Measurements from ENCODE around the gene SLC25A34. TPM values are rescaled to one million over a fixed set of nuclear protein-coding genes. Genes with fewer than 3 reads are reported as not detected.
A peak's percentile ranks its signal among the peaks of the same experiment; 100 is the strongest.

The SLC25A34 gene
- total and polyA plus RNA-seq, 2 of the 13 experiments (the other 11 are each of a cell fraction or from before 2014, with no cell fraction given): 0.13 to 0.18 TPM

DNA sequence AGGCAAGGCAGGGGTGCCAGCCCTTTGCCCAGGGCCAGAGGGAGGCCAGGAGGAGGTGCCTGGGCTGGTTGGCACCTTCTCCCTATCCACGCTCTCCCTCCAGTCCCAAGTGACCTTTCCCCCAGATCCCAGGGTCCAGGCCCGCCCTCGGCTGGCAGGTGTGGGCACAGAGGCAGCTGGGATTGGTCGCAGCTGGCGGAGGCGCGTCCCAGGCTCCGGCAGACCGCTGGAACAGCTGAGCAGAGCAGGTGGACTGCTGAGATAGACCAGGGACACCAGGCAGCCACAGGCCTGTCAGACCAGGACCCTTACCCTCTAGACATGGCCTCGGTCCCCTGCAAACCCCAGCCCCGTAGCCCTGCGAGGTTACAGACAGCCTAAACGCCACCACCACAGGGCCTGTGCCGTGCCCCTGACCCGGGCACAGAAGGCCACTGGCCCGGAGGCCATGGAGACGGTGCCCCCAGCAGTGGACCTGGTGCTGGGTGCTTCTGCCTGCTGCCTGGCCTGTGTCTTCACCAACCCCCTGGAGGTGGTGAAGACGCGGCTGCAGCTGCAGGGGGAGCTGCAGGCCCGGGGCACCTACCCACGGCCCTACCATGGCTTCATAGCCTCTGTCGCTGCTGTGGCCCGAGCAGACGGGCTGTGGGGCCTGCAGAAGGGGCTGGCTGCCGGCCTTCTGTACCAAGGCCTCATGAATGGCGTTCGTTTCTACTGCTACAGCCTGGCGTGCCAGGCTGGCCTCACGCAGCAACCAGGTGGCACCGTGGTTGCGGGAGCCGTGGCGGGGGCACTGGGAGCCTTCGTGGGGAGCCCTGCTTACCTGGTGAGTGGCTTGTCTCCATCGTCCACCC is at the start of gene SLC25A34 (continued):
- TF ChIP-seq ZBTB44 (CRISPR knock-in tag; IDR thresholded peaks at IDR 0.05) (no peak), HNRNPL (IDR thresholded peaks at IDR 0.05; ENCODE audit: low read depth, low read length) (peak; percentile 91), ZNF773 (CRISPR knock-in tag; IDR thresholded peaks at IDR 0.05; ENCODE audit: borderline replicate concordance) (no peak), HNF4G (IDR thresholded peaks at IDR 0.05; ENCODE audit: borderline replicate concordance, low read depth, low read length) (peak; percentile 25; the same call in 1 of the 2 replicates), HNF4G (CRISPR knock-in tag; IDR thresholded peaks at IDR 0.05; ENCODE audit: borderline replicate concordance, low read depth) (no peak), HDAC1 (CRISPR knock-in tag; IDR thresholded peaks at IDR 0.05) (peak; percentile 58), ZSCAN22 (CRISPR knock-in tag; IDR thresholded peaks at IDR 0.05) (no peak), CBX1 (IDR thresholded peaks at IDR 0.05; ENCODE audit: low read depth) (no peak), CENPX (CRISPR knock-in tag; IDR thresholded peaks at IDR 0.05) (no peak), ZNF607 (CRISPR knock-in tag; IDR thresholded peaks at IDR 0.05; ENCODE audit: borderline replicate concordance) (no peak), RXRB (CRISPR knock-in tag; IDR thresholded peaks at IDR 0.05; ENCODE audit: borderline replicate concordance) (peak; percentile 94), KDM3A (CRISPR knock-in tag; IDR thresholded peaks at IDR 0.05; ENCODE audit: low read depth) (0 out of 2 replicates have a peak, but pooled peaks have one; percentile 17), ZBTB37 (CRISPR knock-in tag; IDR thresholded peaks at IDR 0.05) (no peak), ATF6 (CRISPR knock-in tag; conservative IDR thresholded peaks at IDR 0.05) (no peak), IRX3 (CRISPR knock-in tag; IDR thresholded peaks at IDR 0.05; ENCODE audit: borderline replicate concordance, low read depth) (no peak), KLF16 (CRISPR knock-in tag; IDR thresholded peaks at IDR 0.05) (no peak), ZKSCAN8 (CRISPR knock-in tag; IDR thresholded peaks at IDR 0.05; ENCODE audit: borderline replicate concordance) (no peak), ZNF75D (CRISPR knock-in tag; IDR thresholded peaks at IDR 0.05; ENCODE audit: borderline replicate concordance) (no peak), ZNF3 (CRISPR knock-in tag; IDR thresholded peaks at IDR 0.05) (no peak)
- TF ChIP-seq, protein P1, sequence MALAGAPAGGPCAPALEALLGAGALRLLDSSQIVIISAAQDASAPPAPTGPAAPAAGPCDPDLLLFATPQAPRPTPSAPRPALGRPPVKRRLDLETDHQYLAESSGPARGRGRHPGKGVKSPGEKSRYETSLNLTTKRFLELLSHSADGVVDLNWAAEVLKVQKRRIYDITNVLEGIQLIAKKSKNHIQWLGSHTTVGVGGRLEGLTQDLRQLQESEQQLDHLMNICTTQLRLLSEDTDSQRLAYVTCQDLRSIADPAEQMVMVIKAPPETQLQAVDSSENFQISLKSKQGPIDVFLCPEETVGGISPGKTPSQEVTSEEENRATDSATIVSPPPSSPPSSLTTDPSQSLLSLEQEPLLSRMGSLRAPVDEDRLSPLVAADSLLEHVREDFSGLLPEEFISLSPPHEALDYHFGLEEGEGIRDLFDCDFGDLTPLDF (CRISPR knock-in tag; IDR thresholded peaks at IDR 0.05): no peak
- TF ChIP-seq, protein P2, sequence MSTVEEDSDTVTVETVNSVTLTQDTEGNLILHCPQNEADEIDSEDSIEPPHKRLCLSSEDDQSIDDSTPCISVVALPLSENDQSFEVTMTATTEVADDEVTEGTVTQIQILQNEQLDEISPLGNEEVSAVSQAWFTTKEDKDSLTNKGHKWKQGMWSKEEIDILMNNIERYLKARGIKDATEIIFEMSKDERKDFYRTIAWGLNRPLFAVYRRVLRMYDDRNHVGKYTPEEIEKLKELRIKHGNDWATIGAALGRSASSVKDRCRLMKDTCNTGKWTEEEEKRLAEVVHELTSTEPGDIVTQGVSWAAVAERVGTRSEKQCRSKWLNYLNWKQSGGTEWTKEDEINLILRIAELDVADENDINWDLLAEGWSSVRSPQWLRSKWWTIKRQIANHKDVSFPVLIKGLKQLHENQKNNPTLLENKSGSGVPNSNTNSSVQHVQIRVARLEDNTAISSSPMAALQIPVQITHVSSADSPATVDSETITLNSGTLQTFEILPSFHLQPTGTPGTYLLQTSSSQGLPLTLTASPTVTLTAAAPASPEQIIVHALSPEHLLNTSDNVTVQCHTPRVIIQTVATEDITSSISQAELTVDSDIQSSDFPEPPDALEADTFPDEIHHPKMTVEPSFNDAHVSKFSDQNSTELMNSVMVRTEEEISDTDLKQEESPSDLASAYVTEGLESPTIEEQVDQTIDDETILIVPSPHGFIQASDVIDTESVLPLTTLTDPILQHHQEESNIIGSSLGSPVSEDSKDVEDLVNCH (CRISPR knock-in tag; IDR thresholded peaks at IDR 0.05): no peak
